OCI-LY3 (cell line): Measurements from ENCODE around the gene PRKRA.

Experiments used
- CTCF ChIP-seq: fragments of 200-600, 300-600 bp; sonication (generic); IDR thresholded peaks from 2 replicates; pipeline ENCODE4 v1.5.1; 2014; ENCODE audit warnings: antibody characterized with exemption, low read length, low read depth
- EZH2phosphoT487 ChIP-seq: fragments of 200-600 bp; shearing (Covaris generic); IDR thresholded peaks from 2 replicates; pipeline ENCODE4 v1.6.1; 2018; ENCODE audit warnings: antibody characterized with exemption, mixed run types, low read depth

- TF ChIP-seq EZH2phosphoT487: no peak
- no peak for TF ChIP-seq CTCF
Observed at GRCh38 chr2:178388287-178388686, 62.7 kb downstream of the PRKRA start.
